Adrenal gland (tissue), 12 donors: ENCODE measurements around the gene NRAP. TPM values are rescaled to one million over a fixed set of nuclear protein-coding genes. Genes with fewer than 3 reads are reported as not detected.
A peak's percentile ranks its signal among the peaks of the same experiment; 100 is the strongest.

Source experiments
- DNase-seq, 7 donors: peaks; one replicate each; pipeline ENCODE4 v3.0.0-alpha.2; 2019 to 2020
- H3K27ac ChIP-seq, 5 donors: fragments of 200-600 bp; sonication (generic) in 4 of 5; 1 replicate in 3 of 5; 2 replicates in 2 of 5; pipeline versions ENCODE4 v1.5.1 to v1.8.0; 2016 to 2020; ENCODE audit warnings: mild to moderate bottlenecking in 1 of 5
- H3K27me3 ChIP-seq: fragments of 200-600 bp; 2 replicates; pipeline ENCODE4 v1.8.0; 2021
- H3K36me3 ChIP-seq, 2 donors: fragments of 200-600 bp; replicated peaks in 1 of 2; 1 replicate in 1 of 2; 2 replicates in 1 of 2; pipeline versions ENCODE4 v1.5.1 to v1.8.0; 2018 to 2022
- H3K4me1 ChIP-seq, 2 donors: fragments of 200-600 bp; replicated peaks in 1 of 2; 1 replicate in 1 of 2; 2 replicates in 1 of 2; pipeline versions ENCODE4 v1.5.1 to v1.8.0; 2018 to 2021
- H3K4me3 ChIP-seq, 4 donors: fragments of 200-600 bp; sonication (generic) in 3 of 4; one replicate each; pipeline ENCODE4 v1.5.1; 2016 to 2018
- H3K9me3 ChIP-seq, 3 donors: fragments of 200-600 bp; sonication (generic) in 1 of 3; replicated peaks in 1 of 3; 1 replicate in 2 of 3; 2 replicates in 1 of 3; pipeline versions ENCODE4 v1.5.1 to v1.8.0; 2016 to 2021
- CTCF ChIP-seq, 6 experiments: fragments of 450-650 bp in 4 of 6; fragments of 200-600 bp in 2 of 6; sonication (generic) in 1 of 6; IDR thresholded peaks; 1 replicate in 5 of 6; 2 replicates in 1 of 6; pipeline versions ENCODE4 v1.5.1 to v1.8.0; 2016 to 2021; ENCODE audit warnings: antibody characterized with exemption in 6 of 6, mild to moderate bottlenecking in 2 of 6, moderate library complexity in 1 of 6
- POLR2A ChIP-seq, 2 donors: fragments of 450-650 bp; IDR thresholded peaks; one replicate each; pipeline ENCODE4 v1.6.1; 2017; ENCODE audit warnings: antibody characterized with exemption in 2 of 2, mild to moderate bottlenecking in 2 of 2, moderate library complexity in 1 of 2
- WGBS, 4 donors: extraction: QIAGEN DNeasy Blood & Tissue Kit in 2 of 4; methylation state at CpG; one replicate each; pipeline versions ENCODE4 v1.1.5 to v1.1.7; 2013 to 2017; 5-methylcytosine and 5-hydroxymethylcytosine counted together
- intact Hi-C, 2 donors: fragments of 100-400 bp; cut with DNase I; formaldehyde crosslinking; loops; one replicate each; pipeline versions ENCODE4 v1.14.1 to v1.15.0; 2022 to 2023
- polyA plus RNA-seq, 3 donors: library from polyadenylated mRNA; stranded (reverse); fragments of 200-250 nt in 2 of 3; fragments of 350-450 nt in 1 of 3; fragmentation: Illumina TruSeq in 1 of 3; extraction: RNeasy Lipid Tissue Mini Kit (QIAGEN cat#74804) in 1 of 3; gene quantifications; one replicate each; pipeline ENCODE4 v1.2.3, GENCODE V29; 2013 to 2014
- total RNA-seq, 9 donors: library from RNA; depleted of rRNA in 4 of 9; stranded (reverse); fragments of >200 nt in 4 of 9; fragments of 120-200 nt in 1 of 9; fragmentation: NEBNext Ultra II Directional in 1 of 9; extraction: Animal tissue kit (Norgen Biotek cat#: 25700) in 1 of 9; gene quantifications; one replicate each; pipeline versions ENCODE4 v1.1.0 to v1.2.4, GENCODE V29; 2013 to 2023
- donor health status: healthy with polysubstance abuse.
- donor health status: Bipolar disorder and iron deficiency.
- donor health status: DM: yes; HTN: yes; CAD: no.
- donor health status: DM: no; HTN: no; CAD: no.
- donor health status: DM: no; HTN: no; CAD: no.
- donor health status: DM: yes; HTN: yes; CAD: no.

The NRAP gene
- total and polyA plus RNA-seq, 12 donors = 0.03 to 2.0 (median 0.09) TPM; not detected in 8

- no peak for DNase-seq
- Histone ChIP-seq H3K27me3 (no peaks in the 10 kb centered on the region), H3K4me1 (no peaks in the 10 kb centered on the region), H3K4me3 (no peak overlapping the region), H3K36me3 (no peaks in the 10 kb centered on the region), H3K27ac (no peak overlapping the region), H3K9me3 (no peaks in the 10 kb centered on the region)
- intact Hi-C loops = loop anchor here in 1 of 2 donors (10.0 kb wide), 1 partner anchor 115 kb away; no protein-coding TSS in a partner anchor
- TF ChIP-seq CTCF (IDR thresholded peaks at IDR 0.05) = no peak
- no peak for TF ChIP-seq POLR2A (IDR thresholded peaks at IDR 0.05)
- WGBS, 4 donors = 39 to 64% (median 52%) methylated on average over 6 to 8 of the region's 8 CpGs
These were observed 94.3 kb downstream of the NRAP start for GRCh38 chr10:113569576-113569975.

DNA sequence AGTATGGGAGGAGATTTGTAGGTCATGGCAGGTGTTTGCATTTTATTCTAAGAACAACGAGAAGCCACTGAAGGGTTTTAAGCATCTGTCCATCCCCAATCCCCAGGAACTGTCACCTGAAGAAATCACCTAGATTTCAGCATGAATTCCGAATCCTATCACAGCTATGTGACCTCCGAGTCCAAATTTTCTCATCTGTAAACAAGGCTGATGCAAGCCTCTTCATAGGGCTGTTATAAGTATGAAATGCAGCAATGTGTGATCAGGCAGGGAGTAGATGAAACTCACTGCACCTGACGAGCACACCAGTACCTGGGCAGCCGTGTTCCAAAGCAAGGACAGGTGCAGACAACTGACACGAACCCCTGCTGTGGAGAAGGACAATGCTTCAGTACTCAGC lies 97.0 kb downstream of the NRAP start:
- no peaks in the 10 kb centered on the region for H3K9me3 ChIP-seq
- no peaks in the 10 kb centered on the region for H3K36me3 ChIP-seq
- no peak overlapping the region for H3K27ac ChIP-seq
- H3K27me3 ChIP-seq = no peaks in the 10 kb centered on the region
- no peaks in the 10 kb centered on the region for H3K4me1 ChIP-seq
- DNase-seq = no peak
- 52 to 73% (median 64%) methylated on average over 6 of the region's 6 CpGs for WGBS, 4 donors
- H3K4me3 ChIP-seq = no peak overlapping the region
- intact Hi-C loops = loop anchor here in 1 of 2 donors (10.0 kb wide), 1 partner anchor 112 kb away; no protein-coding TSS in a partner anchor
- TF ChIP-seq CTCF (IDR thresholded peaks at IDR 0.05) (no peak), POLR2A (IDR thresholded peaks at IDR 0.05) (no peak)

DNA sequence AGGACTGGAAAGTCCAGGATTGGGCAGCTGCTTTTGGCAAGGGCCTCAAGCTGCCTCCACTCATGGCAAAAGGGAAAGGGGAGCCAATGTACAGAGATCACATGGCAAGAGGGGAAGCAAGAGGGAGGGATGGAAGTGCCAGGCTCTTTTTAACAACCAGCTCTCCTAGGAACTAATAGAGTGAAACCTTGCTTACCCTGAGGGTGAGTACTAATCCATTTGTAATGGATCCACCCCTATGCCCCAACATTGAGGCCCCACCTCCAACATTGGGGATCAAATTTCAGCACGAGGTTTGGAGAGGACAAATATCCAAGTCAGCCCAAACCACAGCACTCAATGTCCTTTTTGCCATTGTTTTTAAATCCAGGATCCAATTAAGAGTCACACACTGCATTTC lies 98.5 kb downstream of the NRAP start:
- TF ChIP-seq POLR2A (IDR thresholded peaks at IDR 0.05) = no peak
- no peak for TF ChIP-seq CTCF (IDR thresholded peaks at IDR 0.05)
- Histone ChIP-seq H3K27me3 (no peaks in the 10 kb centered on the region), H3K36me3 (no peaks in the 10 kb centered on the region), H3K27ac (no peak overlapping the region), H3K4me1 (no peaks in the 10 kb centered on the region), H3K9me3 (no peaks in the 10 kb centered on the region), H3K4me3 (no peak overlapping the region)
- DNase-seq = no peak
- WGBS, 4 donors = 0 to 20% (median 7%) methylated on average over 1 of the region's 1 CpG
- intact Hi-C loops = loop anchor here in 1 of 2 donors (10.0 kb wide), 1 partner anchor 111 kb away; no protein-coding TSS in a partner anchor

GRCh38 chr10:113563306-113564088 lies 100.3 kb downstream of the NRAP start:
- no peak overlapping the region for H3K27ac ChIP-seq
- H3K9me3 ChIP-seq = no peaks in the 10 kb centered on the region
- no peaks in the 10 kb centered on the region for H3K4me1 ChIP-seq
- WGBS, 4 donors = 5 to 8% (median 7%) methylated on average over 7 to 18 of the region's 18 CpGs
- H3K36me3 ChIP-seq = no peaks in the 10 kb centered on the region
- intact Hi-C loops = loop anchor here (5.0 to 10.0 kb wide), 2 partner anchors 41 to 109 kb away; no protein-coding TSS in a partner anchor
- no peaks in the 10 kb centered on the region for H3K27me3 ChIP-seq
- H3K4me3 ChIP-seq = peak overlapping the region in 1 of 4 donors; percentile 52
- TF ChIP-seq CTCF (IDR thresholded peaks at IDR 0.05) (peak; percentile 91 to 98 (median 94)), POLR2A (IDR thresholded peaks at IDR 0.05) (no peak)
- peak; percentile 68 to 87 (median 81) for DNase-seq
